Measurements from ENCODE around the gene USP12.

DNA sequence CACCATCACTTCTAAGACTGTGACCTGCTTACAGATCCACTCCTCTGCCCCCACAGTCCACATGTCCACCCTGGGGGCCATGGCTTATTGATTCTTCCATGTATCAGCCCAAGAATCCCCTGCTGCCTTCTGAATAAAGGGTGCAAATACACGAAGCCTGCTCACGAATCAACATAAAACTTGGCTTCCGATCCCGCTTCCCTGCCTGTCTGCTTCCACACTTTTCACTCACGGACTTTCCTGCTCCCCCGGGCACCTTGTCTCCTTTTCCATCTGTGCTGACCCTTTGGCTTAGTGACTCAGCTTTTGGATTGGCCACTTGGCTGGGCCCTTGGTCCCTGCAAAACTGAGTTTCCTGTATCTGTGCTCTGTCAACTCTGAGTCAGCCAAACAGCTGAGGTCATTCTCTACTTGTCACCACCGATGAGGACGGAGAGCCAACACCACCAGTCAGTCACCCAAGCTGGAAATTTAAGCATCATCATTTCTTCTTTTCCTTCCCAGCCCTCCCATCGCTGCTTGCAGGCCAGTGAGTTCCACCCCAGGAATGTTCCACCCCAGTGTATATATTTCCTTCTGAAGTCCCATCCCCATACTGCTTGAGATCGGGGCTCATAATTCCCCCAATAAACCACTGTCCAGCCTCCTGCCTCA lies 11.4 kb upstream of the USP12 start:
- TF ChIP-seq, protein P1, sequence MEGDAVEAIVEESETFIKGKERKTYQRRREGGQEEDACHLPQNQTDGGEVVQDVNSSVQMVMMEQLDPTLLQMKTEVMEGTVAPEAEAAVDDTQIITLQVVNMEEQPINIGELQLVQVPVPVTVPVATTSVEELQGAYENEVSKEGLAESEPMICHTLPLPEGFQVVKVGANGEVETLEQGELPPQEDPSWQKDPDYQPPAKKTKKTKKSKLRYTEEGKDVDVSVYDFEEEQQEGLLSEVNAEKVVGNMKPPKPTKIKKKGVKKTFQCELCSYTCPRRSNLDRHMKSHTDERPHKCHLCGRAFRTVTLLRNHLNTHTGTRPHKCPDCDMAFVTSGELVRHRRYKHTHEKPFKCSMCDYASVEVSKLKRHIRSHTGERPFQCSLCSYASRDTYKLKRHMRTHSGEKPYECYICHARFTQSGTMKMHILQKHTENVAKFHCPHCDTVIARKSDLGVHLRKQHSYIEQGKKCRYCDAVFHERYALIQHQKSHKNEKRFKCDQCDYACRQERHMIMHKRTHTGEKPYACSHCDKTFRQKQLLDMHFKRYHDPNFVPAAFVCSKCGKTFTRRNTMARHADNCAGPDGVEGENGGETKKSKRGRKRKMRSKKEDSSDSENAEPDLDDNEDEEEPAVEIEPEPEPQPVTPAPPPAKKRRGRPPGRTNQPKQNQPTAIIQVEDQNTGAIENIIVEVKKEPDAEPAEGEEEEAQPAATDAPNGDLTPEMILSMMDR (IDR thresholded peaks at IDR 0.05), result no peak
- TF ChIP-seq POLR2AphosphoS5 (IDR thresholded peaks at IDR 0.05), result no peak

Measured in prostate gland (tissue), 2 donors.